ENCODE results near the gene FTCD. TPM values are rescaled to one million over a fixed set of nuclear protein-coding genes. Genes with fewer than 3 reads are reported as not detected.

The FTCD gene
- total and polyA plus RNA-seq, 9 of the 15 experiments (the other 6 are each of a cell fraction or from before 2014, with no cell fraction given): 0.11 to 1.6 (median 0.67) TPM; not detected in 5

GRCh38 chr21:46112725-46113215 is 42.6 kb downstream of the FTCD start:
- ChIA-PET POLR2A (interaction anchor here (0.6 kb wide), 1 partner anchor 681 kb away, joined by 3 read pairs; no protein-coding TSS in a partner anchor), CTCF (ENCODE audit: low intra/inter-chr PET ratio) (no interaction called here)
- Histone ChIP-seq H3K79me2 (ENCODE audit: control insufficient read depth, insufficient read depth, low read length) (no peaks in the 10 kb centered on the region), H3K4me1 (replicated peaks in 1 of 2; ENCODE audit: control insufficient read depth in 2 of 2, insufficient read depth in 2 of 2, low read length in 2 of 2) (peaks cover 0 to 41% of the 10 kb centered on the region in 2 experiments; a peak in 2 of 5 replicates), H2AFZ (ENCODE audit: low read depth, low read length) (no peak overlapping the region), H4K20me1 (replicated peaks; ENCODE audit: control insufficient read depth, insufficient read depth, low read length) (no peaks in the 10 kb centered on the region; the same call in 1 of the 2 replicates), H3K36me3 (ENCODE audit: control insufficient read depth, insufficient read depth, low read length) (no peaks in the 10 kb centered on the region), H3K4me3 (no peak overlapping the region), H3K9me3 (replicated peaks; ENCODE audit: control insufficient read depth, insufficient read depth, low read depth, low read length) (no peaks in the 10 kb centered on the region; the same call in 1 of the 2 replicates), H3K4me2 (ENCODE audit: insufficient read depth, low read length) (no peak overlapping the region), H3K27me3 (ENCODE audit: control insufficient read depth in 2 of 2, insufficient read depth in 2 of 2, low read length in 2 of 2) (peaks cover 21 to 69% of the 10 kb centered on the region in 2 experiments; a peak in 4 of 5 replicates), H3K9me1 (ENCODE audit: control insufficient read depth, insufficient read depth, low read length) (no peaks in the 10 kb centered on the region), H3K9ac (ENCODE audit: insufficient read depth in 1 of 2, low read depth in 2 of 2, low read length in 2 of 2) (peak overlapping the region in 1 of 2 experiments; percentile 68; a peak in 1 of 4 replicates), H3K27ac (ENCODE audit: extremely low read depth, low read depth, low read length) (no peak overlapping the region)
- intact Hi-C loops (cut with micrococcal nuclease) (no loop called here), in situ Hi-C loops (cut with MboI) (no loop called here)
- 9% methylated on average over 20 of the region's 20 CpGs for WGBS (ENCODE audit: insufficient coverage, low coverage, missing lambda C conversion rate)
- no peak for DNase-seq (ENCODE audit: extremely low read depth in 1 of 4, low spot score in 3 of 4)
- no peak for FAIRE-seq
- no peak for ATAC-seq
- no TSS peak for BruUV-seq (replicated peaks)
- TF ChIP-seq PRMT5 (CRISPR knock-in tag; IDR thresholded peaks at IDR 0.05) (no peak), L3MBTL2 (IDR thresholded peaks at IDR 0.05) (no peak), ZNF395 (CRISPR knock-in tag; IDR thresholded peaks at IDR 0.05) (no peak), ZC3H11A (IDR thresholded peaks at IDR 0.05; ENCODE audit: low read depth, low read length) (no peak), DEAF1 (CRISPR knock-in tag; IDR thresholded peaks at IDR 0.05) (no peak), NCOA2 (IDR thresholded peaks at IDR 0.05; ENCODE audit: partially characterized antibody in 2 of 2) (no peak), FOXA3 (CRISPR knock-in tag; conservative IDR thresholded peaks at IDR 0.05 in 1 of 2, IDR thresholded peaks at IDR 0.05 in 1 of 2) (no peak), AFF1 (IDR thresholded peaks at IDR 0.05; ENCODE audit: low read depth in 1 of 2, partially characterized antibody in 2 of 2) (no peak), PTRF (tag; IDR thresholded peaks at IDR 0.05) (no peak), ZNF449 (CRISPR knock-in tag; IDR thresholded peaks at IDR 0.05) (no peak), GTF2B (IDR thresholded peaks at IDR 0.05; ENCODE audit: extremely low read depth, insufficient read length) (no peak)
